H1 (cell line): ENCODE results near the gene TBL1Y. TPM values are rescaled to one million over a fixed set of nuclear protein-coding genes. Genes with fewer than 3 reads are reported as not detected.

Experiments
- CTCF ChIA-PET: fragments of 300-600 bp; sonication (Branson Sonifier 250); formaldehyde crosslinking; loops from one replicate; lab custom pipeline; 2021; ENCODE audit not compliant: partially characterized antibody; lab: Charles Lee
- POLR2A ChIA-PET: fragments of 300-600 bp; sonication (Branson Sonifier 250); formaldehyde crosslinking; loops from one replicate; lab custom pipeline; 2021; ENCODE audit warnings: inconsistent platforms; ENCODE audit not compliant: partially characterized antibody; lab: Charles Lee
- DNase-seq, 2 experiments: peaks; one replicate each; pipeline versions ENCODE4 v3.0.0 to v3.0.0-alpha.2; 2010 to 2022; ENCODE audit warnings: low spot score in 2 of 2, low read depth in 1 of 2, mixed read lengths in 1 of 2
- FAIRE-seq: peaks from 2 replicates; lab custom pipeline; 2011; peaks lifted over from hg19 to GRCh38; lab: Jason Lieb, UNC
- H2AFZ ChIP-seq: 2 replicates; pipeline ENCODE4 v1.8.1; 2012; ENCODE audit warnings: low read length, inconsistent platforms
- H2AK5ac ChIP-seq: 2 replicates; pipeline ENCODE4 v1.6.1; 2013; ENCODE audit warnings: low read depth, low read length
- H2BK120ac ChIP-seq: replicated peaks from 2 replicates; pipeline ENCODE3; 2013; ENCODE audit warnings: low read depth, low read length, inconsistent platforms
- H2BK12ac ChIP-seq: 2 replicates; pipeline ENCODE4 v1.6.1; 2013; ENCODE audit warnings: low read depth, low read length
- H2BK15ac ChIP-seq: 2 replicates; pipeline ENCODE4 v1.6.1; 2013; ENCODE audit warnings: low read length
- H2BK20ac ChIP-seq: 2 replicates; pipeline ENCODE4 v1.6.1; 2013; ENCODE audit warnings: low read length
- H2BK5ac ChIP-seq: 2 replicates; pipeline ENCODE4 v1.6.1; 2013; ENCODE audit warnings: low read depth, low read length
- H3K14ac ChIP-seq: 2 replicates; pipeline ENCODE4 v1.6.1; 2013; ENCODE audit warnings: inconsistent platforms; ENCODE audit not compliant: insufficient read length
- H3K18ac ChIP-seq: 2 replicates; pipeline ENCODE4 v1.6.1; 2013; ENCODE audit warnings: low read length; ENCODE audit errors: extremely low read depth
- H3K23ac ChIP-seq: 2 replicates; pipeline ENCODE4 v1.6.1; 2013; ENCODE audit warnings: inconsistent platforms; ENCODE audit not compliant: insufficient read length
- H3K23me2 ChIP-seq: 2 replicates; pipeline ENCODE4 v1.6.1; 2013; ENCODE audit warnings: low read depth, low read length
- H3K27ac ChIP-seq: 2 replicates; pipeline ENCODE4 v1.6.1; 2011; ENCODE audit warnings: low read depth, low read length, inconsistent platforms
- H3K27me3 ChIP-seq, 4 experiments: replicated peaks in 1 of 4; 1 replicate in 1 of 4; 2 replicates in 3 of 4; pipeline versions ENCODE4 v1.6.1 to v1.8.1; 2011 to 2013; ENCODE audit warnings: low read length in 3 of 4, mild to moderate bottlenecking in 3 of 4, inconsistent platforms in 2 of 4, mixed read lengths in 2 of 4, moderate library complexity in 1 of 4; ENCODE audit not compliant: control insufficient read depth in 3 of 4, insufficient read depth in 3 of 4; ENCODE audit errors: extremely low read depth in 1 of 4
- H3K36me3 ChIP-seq, 4 experiments: 2 replicates each; pipeline versions ENCODE4 v1.6.1 to v1.8.1; 2011 to 2013; ENCODE audit warnings: mild to moderate bottlenecking in 4 of 4, low read length in 3 of 4, moderate library complexity in 2 of 4, control low read depth in 1 of 4, inconsistent platforms in 1 of 4; ENCODE audit not compliant: insufficient read depth in 4 of 4, control insufficient read depth in 2 of 4
- H3K4ac ChIP-seq: replicated peaks from 2 replicates; pipeline ENCODE3; 2013; ENCODE audit warnings: low read length, low read depth, mixed read lengths, inconsistent platforms; ENCODE audit not compliant: insufficient read length
- H3K4me1 ChIP-seq, 4 experiments: replicated peaks in 1 of 4; 1 replicate in 1 of 4; 2 replicates in 3 of 4; pipeline versions ENCODE4 v1.6.1 to v1.8.1; 2011 to 2013; ENCODE audit warnings: low read length in 3 of 4, inconsistent platforms in 2 of 4, mixed read lengths in 1 of 4; ENCODE audit not compliant: insufficient read depth in 4 of 4, control insufficient read depth in 3 of 4
- H3K4me2 ChIP-seq, 2 experiments: 2 replicates each; pipeline versions ENCODE4 v1.6.1 to v1.8.1; 2011 to 2013; ENCODE audit warnings: low read depth in 2 of 2, low read length in 2 of 2, control low read depth in 1 of 2, inconsistent platforms in 1 of 2, mild to moderate bottlenecking in 1 of 2; ENCODE audit not compliant: insufficient read depth in 1 of 2
- H3K4me3 ChIP-seq, 4 experiments: fragments of 200-600, 300-600 bp in 1 of 4; sonication (generic), shearing (Covaris generic), sonication (Bioruptor Twin) in 1 of 4; 2 replicates each; pipeline versions ENCODE4 v1.5.1 to v1.8.1; 2011 to 2016; ENCODE audit warnings: low read length in 4 of 4, low read depth in 3 of 4, control low read depth in 2 of 4, inconsistent platforms in 2 of 4, mild to moderate bottlenecking in 2 of 4, mixed read lengths in 1 of 4, moderate library complexity in 1 of 4; ENCODE audit not compliant: insufficient read depth in 2 of 4; ENCODE audit errors: extremely low read depth in 1 of 4
- H3K56ac ChIP-seq: replicated peaks from 2 replicates; pipeline ENCODE3; 2013; ENCODE audit warnings: low read depth, mild to moderate bottlenecking, mixed read lengths, low read length, inconsistent platforms; ENCODE audit not compliant: insufficient read length
- H3K79me1 ChIP-seq: 2 replicates; pipeline ENCODE4 v1.6.1; 2013; ENCODE audit warnings: low read depth, low read length, control low read depth
- H3K79me2 ChIP-seq, 2 experiments: 2 replicates each; pipeline versions ENCODE4 v1.6.1 to v1.8.1; 2012 to 2013; ENCODE audit warnings: low read length in 2 of 2, mild to moderate bottlenecking in 2 of 2, inconsistent platforms in 1 of 2; ENCODE audit not compliant: insufficient read depth in 2 of 2, control insufficient read depth in 1 of 2
- H3K9ac ChIP-seq, 4 experiments: replicated peaks in 1 of 4; 1 replicate in 1 of 4; 2 replicates in 3 of 4; pipeline versions ENCODE4 v1.6.1 to v1.8.1; 2011 to 2013; ENCODE audit warnings: low read depth in 3 of 4, low read length in 3 of 4, control low read depth in 2 of 4, mild to moderate bottlenecking in 2 of 4, moderate library complexity in 2 of 4, inconsistent platforms in 1 of 4; ENCODE audit errors: extremely low read depth in 1 of 4
- H3K9me3 ChIP-seq, 2 experiments: 2 replicates each; pipeline versions ENCODE4 v1.6.1 to v1.8.1; 2012 to 2013; ENCODE audit warnings: mild to moderate bottlenecking in 2 of 2, moderate library complexity in 2 of 2, control low read depth in 1 of 2, inconsistent platforms in 1 of 2, low read depth in 1 of 2, low read length in 1 of 2, mixed read lengths in 1 of 2; ENCODE audit not compliant: insufficient read depth in 2 of 2
- H4K20me1 ChIP-seq, 2 experiments: replicated peaks in 1 of 2; 2 replicates each; pipeline versions ENCODE3 to v1.8.1; 2011 to 2013; ENCODE audit warnings: inconsistent platforms in 2 of 2, low read length in 2 of 2, mild to moderate bottlenecking in 1 of 2; ENCODE audit not compliant: insufficient read depth in 2 of 2, control insufficient read depth in 1 of 2
- H4K5ac ChIP-seq: 2 replicates; pipeline ENCODE4 v1.6.1; 2013; ENCODE audit warnings: low read length, low read depth, mixed read lengths, inconsistent platforms; ENCODE audit not compliant: insufficient read length
- H4K8ac ChIP-seq: 2 replicates; pipeline ENCODE4 v1.8.0; 2013; ENCODE audit warnings: mild to moderate bottlenecking, moderate library complexity, low read length, inconsistent platforms; ENCODE audit not compliant: insufficient read depth; ENCODE audit errors: extremely low read depth
- H4K91ac ChIP-seq: replicated peaks from 2 replicates; pipeline ENCODE3; 2013; ENCODE audit warnings: low read length, mixed read lengths, inconsistent platforms; ENCODE audit not compliant: insufficient read length
- CHD2 ChIP-seq: IDR thresholded peaks from 2 replicates; pipeline ENCODE4 v1.6.1; 2012; ENCODE audit warnings: low read length, improper control_type of control experiment
- CTCF ChIP-seq, 3 experiments: IDR thresholded peaks; 1 replicate in 2 of 3; 2 replicates in 1 of 3; pipeline versions ENCODE4 v1.5.1 to v1.6.1; 2011; ENCODE audit warnings: low read length in 3 of 3, mild to moderate bottlenecking in 3 of 3, inconsistent platforms in 2 of 3, low read depth in 1 of 3, moderate library complexity in 1 of 3; ENCODE audit not compliant: insufficient read depth in 1 of 3; ENCODE audit errors: control extremely low read depth in 1 of 3
- EP300 ChIP-seq, 2 experiments: IDR thresholded peaks; 1 replicate in 1 of 2; 2 replicates in 1 of 2; pipeline ENCODE4 v1.6.1; 2011 to 2012; ENCODE audit warnings: low read depth in 2 of 2, low read length in 2 of 2, mild to moderate bottlenecking in 2 of 2, borderline replicate concordance in 1 of 2, inconsistent platforms in 1 of 2, moderate library complexity in 1 of 2
- GTF2F1 ChIP-seq: IDR thresholded peaks from 2 replicates; pipeline ENCODE4 v1.6.1; 2012; ENCODE audit warnings: low read depth, low read length, improper control_type of control experiment, borderline replicate concordance
- KDM1A ChIP-seq: fragments of 200-600, 300-600 bp; sonication (generic); IDR thresholded peaks from 2 replicates; pipeline ENCODE4 v1.7.1; 2016; ENCODE audit warnings: mild to moderate bottlenecking, low read length, borderline replicate concordance
- KDM4A ChIP-seq: IDR thresholded peaks from one replicate; pipeline ENCODE4 v1.7.1; 2012; ENCODE audit warnings: low read depth, mild to moderate bottlenecking, moderate library complexity, low read length, inconsistent platforms; ENCODE audit not compliant: severe bottlenecking
- POLR2A ChIP-seq, 2 experiments: IDR thresholded peaks; 1 replicate in 1 of 2; 2 replicates in 1 of 2; pipeline ENCODE4 v1.6.1; 2011; ENCODE audit warnings: low read depth in 2 of 2, low read length in 2 of 2, mild to moderate bottlenecking in 2 of 2; ENCODE audit errors: control extremely low read depth in 1 of 2
- RBBP5 ChIP-seq: IDR thresholded peaks from 2 replicates; pipeline ENCODE4 v1.7.1; 2012; ENCODE audit warnings: low read depth, mild to moderate bottlenecking, inconsistent platforms, low read length, moderate library complexity, borderline replicate concordance
- RFX5 ChIP-seq: IDR thresholded peaks from 2 replicates; pipeline ENCODE4 v1.6.1; 2011; ENCODE audit warnings: low read depth, low read length, improper control_type of control experiment, borderline replicate concordance
- SP1 ChIP-seq: IDR thresholded peaks from 2 replicates; pipeline ENCODE4 v1.6.1; 2011; ENCODE audit warnings: low read depth, low read length
- SP2 ChIP-seq: IDR thresholded peaks from 2 replicates; pipeline ENCODE4 v1.6.1; 2012; ENCODE audit warnings: mild to moderate bottlenecking, low read length, inconsistent platforms
- WGBS, 2 experiments: shearing (Covaris generic) in 1 of 2; methylation state at CpG; one replicate each; pipeline versions ENCODE4 v1.1.6 to v1.1.7; 2013 to 2015; ENCODE audit warnings: low lambda C conversion rate in 2 of 2, mixed read lengths in 2 of 2, inconsistent platforms in 1 of 2, low coverage in 1 of 2, missing lambda C conversion rate in 1 of 2; ENCODE audit not compliant: insufficient replicate concordance in 2 of 2, insufficient coverage in 1 of 2, insufficient read length in 1 of 2; ENCODE audit errors: extremely low coverage in 1 of 2, missing lambda C conversion rate in 1 of 2; 5-methylcytosine and 5-hydroxymethylcytosine counted together
- polyA plus RNA-seq, 7 experiments: library from polyadenylated mRNA; depleted of rRNA in 3 of 7; stranded (reverse) in 5 of 7; unstranded in 2 of 7; fragments of >200 nt in 5 of 7; fragments of 200-250 nt in 2 of 7; gene quantifications; 1 replicate in 5 of 7; 2 replicates in 1 of 7; 4 replicates in 1 of 7; pipeline versions ENCODE4 v1.2.1 to v1.2.3, GENCODE V29; 2011 to 2013; ENCODE audit warnings: missing spikeins in 2 of 7, mixed read lengths in 2 of 7
- total RNA-seq: library from RNA; stranded (reverse); fragmentation: NEBNext Ultra II Directional; extraction: Animal tissue kit (Norgen Biotek cat#: 25700); gene quantifications from 2 replicates; pipeline ENCODE4 v1.2.1, GENCODE V29; 2021

Gene TBL1Y
- total and polyA plus RNA-seq, 2 of the 8 experiments (the other 6 are each of a cell fraction or from before 2014, with no cell fraction given) = 2.5 to 4.2 TPM

- Histone ChIP-seq H3K27ac (no peak overlapping the region), H4K5ac (no peak overlapping the region), H3K36me3 (no peaks in the 10 kb centered on the region), H3K14ac (no peak overlapping the region), H2AFZ (no peak overlapping the region), H2BK15ac (no peak overlapping the region), H4K91ac (no peak overlapping the region), H3K4ac (no peak overlapping the region), H2BK120ac (no peak overlapping the region), H2BK12ac (no peak overlapping the region), H3K18ac (no peak overlapping the region), H3K23me2 (no peaks in the 10 kb centered on the region), H3K23ac (no peak overlapping the region), H4K8ac (no peak overlapping the region), H3K27me3 (no peaks in the 10 kb centered on the region), H3K9ac (no peak overlapping the region), H2AK5ac (no peak overlapping the region), H3K79me1 (no peaks in the 10 kb centered on the region), H2BK20ac (no peak overlapping the region), H3K4me3 (no peak overlapping the region), H3K56ac (no peak overlapping the region), H3K9me3 (no peaks in the 10 kb centered on the region), H3K4me2 (no peak overlapping the region), H3K79me2 (no peaks in the 10 kb centered on the region), H4K20me1 (no peaks in the 10 kb centered on the region), H3K4me1 (no peaks in the 10 kb centered on the region), H2BK5ac (no peak overlapping the region)
- TF ChIP-seq CHD2 (no peak), KDM4A (no peak), POLR2A (IDR thresholded peaks at IDR 0.05; ENCODE audit: control extremely low read depth in 1 of 2, low read depth in 2 of 2, low read length in 2 of 2) (no peak), EP300 (IDR thresholded peaks at IDR 0.05; ENCODE audit: borderline replicate concordance in 1 of 2, low read depth in 2 of 2, low read length in 2 of 2) (no peak), RFX5 (no peak), CTCF (IDR thresholded peaks at IDR 0.05; ENCODE audit: control extremely low read depth in 1 of 3, insufficient read depth in 1 of 3, low read depth in 1 of 3, low read length in 3 of 3) (no peak), SP1 (no peak), RBBP5 (no peak), SP2 (no peak), KDM1A (no peak), GTF2F1 (no peak)
- 94% methylated on average over 2 of the region's 2 CpGs; no CpG with 5 or more reads in 1 of the 2 experiments for WGBS, 2 experiments
- no peak for FAIRE-seq
- ChIA-PET CTCF (no interaction called here), POLR2A (no interaction called here)
- no peak for DNase-seq
These were observed 89.4 kb downstream of the TBL1Y start for GRCh38 chrY:6999905-7000304.
